HT1080 (cell line): ENCODE results near the gene RSU1. TPM values are rescaled to one million over a fixed set of nuclear protein-coding genes. Genes with fewer than 3 reads are reported as not detected.
A peak's percentile ranks its signal among the peaks of the same experiment; 100 is the strongest.
"Not testable (repeated sequence)": the region's sequence is repeated elsewhere in the genome, so short reads cannot be mapped to it uniquely, and the experiment has no call there.

ENCODE experiments used
- DNase-seq: peaks from one replicate; pipeline ENCODE4 v3.0.0-alpha.2; 2015; ENCODE audit warnings: low read depth
- polyA plus RNA-seq, 2 experiments: library from polyadenylated mRNA; depleted of rRNA; stranded (reverse); fragments of >200 nt; gene quantifications; 2 replicates each; pipeline ENCODE4 v1.2.3, GENCODE V29; 2015
- total RNA-seq: library from RNA; depleted of rRNA; stranded (reverse); fragments of >200 nt; shearing (Covaris generic); gene quantifications from 2 replicates; pipeline ENCODE4 v1.2.3, GENCODE V29; 2014; rRNA removed

Gene RSU1
- total RNA-seq, result 42.5 and 69.9 TPM in 2 replicates
- polyA plus RNA-seq (2015; cell fraction: cytosol; rRNA removed), result 47.3 and 52.1 TPM in 2 replicates
- 55.1 and 56.4 TPM in 2 replicates for polyA plus RNA-seq (2015; cell fraction: nucleus; rRNA removed)

DNA sequence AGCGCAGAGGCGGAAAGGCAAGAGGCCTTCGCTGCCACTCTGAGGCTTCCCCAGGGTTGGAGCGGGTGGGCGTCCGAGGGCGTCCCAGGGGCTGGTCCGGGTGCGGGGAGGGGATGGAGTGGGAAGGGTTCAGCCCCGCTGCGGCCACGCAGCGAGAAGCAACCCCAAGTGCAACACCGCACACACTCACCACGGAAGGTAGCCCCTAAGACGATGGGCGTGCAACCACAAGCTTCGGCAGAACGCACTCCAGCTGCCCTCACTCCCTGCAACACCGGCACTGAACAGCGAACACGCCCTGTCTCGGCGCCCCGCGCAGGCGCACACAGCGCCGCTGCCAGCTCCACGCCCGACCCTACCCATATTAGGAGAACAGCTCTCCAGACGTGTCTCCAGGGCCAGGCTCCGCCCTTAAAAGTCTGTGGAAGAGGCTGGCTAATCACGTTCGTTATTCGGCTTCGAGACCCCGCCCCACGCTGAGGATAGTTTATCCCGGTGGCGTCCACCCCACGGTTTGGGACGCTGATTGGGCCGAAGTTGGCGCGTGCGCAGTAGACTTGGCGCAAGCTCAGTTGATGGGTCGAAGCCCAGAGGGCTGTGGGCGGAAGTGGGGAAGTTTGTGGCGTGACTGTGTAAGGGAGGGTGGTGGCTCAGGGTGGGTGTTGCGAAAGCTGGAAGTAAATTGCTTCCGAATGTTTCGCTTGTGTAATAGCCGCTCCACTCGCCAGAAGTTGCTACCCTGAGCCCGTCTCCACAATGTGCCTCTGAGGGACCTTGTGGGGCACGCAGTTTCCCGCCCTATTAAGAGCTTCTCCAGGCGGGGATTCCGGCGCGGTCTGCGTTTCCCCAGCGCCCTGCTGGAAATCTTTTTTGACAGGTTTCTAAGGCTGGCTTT lies at the start of gene RSU1:
Gene RSU1 (minus strand): TSS at position 300 of the 895 bp plus-strand sequence. CDS start 343 bp downstream, outside the sequence.
- peak; percentile 100 for DNase-seq

DNA sequence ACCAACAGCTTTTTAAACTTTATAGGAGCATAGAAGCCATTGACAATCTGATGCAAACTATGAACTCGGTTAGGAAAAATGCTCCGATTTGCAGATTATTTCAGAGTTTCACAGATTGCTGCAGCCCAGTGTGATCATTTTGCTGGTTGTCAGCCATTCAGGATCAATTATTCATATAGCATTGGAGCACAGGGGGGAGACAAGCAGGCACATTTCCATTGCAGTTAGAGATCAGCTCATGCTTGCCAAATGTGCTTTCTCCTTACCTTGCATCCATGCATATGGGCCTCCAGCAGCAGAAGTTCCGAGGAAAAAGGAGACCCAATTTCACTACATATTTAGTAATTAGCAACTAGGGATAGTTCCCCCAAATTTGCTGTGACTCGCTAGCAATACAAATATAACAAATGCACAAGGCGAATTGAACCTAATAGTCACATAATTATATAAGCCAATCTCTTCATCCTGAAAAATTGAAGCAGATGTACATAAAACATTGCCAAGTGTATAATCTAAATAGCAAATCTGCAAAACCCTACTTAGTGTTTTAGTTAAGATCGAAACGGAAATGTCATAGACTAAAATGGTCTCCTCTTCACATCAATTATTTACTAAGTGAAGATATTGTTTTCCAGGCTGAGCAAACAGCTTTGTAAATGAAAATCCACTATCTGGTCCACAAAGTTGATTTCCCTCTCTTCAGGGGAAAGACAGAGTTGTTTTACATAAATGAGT lies 49.5 kb upstream of the RSU1 start:
- no peak for DNase-seq

DNA sequence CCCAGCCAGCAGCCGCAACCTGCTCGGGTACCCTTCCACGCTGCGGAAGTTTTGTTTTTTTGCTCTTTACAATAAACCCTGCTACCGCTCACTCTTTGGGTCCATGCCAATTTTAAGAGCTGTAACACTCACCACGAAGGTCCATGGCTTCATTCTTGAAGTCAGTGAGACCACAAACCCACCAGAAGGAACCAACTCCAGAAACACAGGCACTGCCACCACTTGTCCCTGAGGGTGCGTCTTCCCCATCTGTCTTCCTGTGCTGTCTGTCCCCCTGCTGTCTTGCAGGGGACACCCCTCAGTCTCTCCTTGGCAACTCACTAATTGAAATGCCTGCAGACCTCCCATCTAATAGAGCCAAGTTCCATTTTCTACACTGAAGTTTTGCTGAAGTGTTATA lies 48.5 kb upstream of the RSU1 start:
- DNase-seq, result no peak

DNA sequence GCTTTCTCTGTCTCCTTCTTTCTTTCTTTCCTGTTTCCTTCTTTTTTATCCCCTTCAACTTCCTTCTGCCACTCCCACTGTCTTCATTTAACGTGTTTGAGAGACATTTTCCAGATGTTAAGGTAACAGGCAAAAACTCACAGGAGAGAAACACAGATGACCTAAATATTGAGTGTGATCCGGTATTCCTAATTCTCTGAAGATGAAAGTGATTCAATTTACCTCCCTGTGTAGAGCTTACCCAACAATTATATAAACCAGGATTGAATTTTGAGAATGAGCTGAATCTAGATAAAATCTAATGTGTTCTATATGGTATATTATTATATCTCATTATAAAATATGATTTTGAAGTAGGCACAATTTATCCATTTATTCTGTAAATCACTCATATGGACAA lies 46.5 kb upstream of the RSU1 start:
- no peak for DNase-seq

DNA sequence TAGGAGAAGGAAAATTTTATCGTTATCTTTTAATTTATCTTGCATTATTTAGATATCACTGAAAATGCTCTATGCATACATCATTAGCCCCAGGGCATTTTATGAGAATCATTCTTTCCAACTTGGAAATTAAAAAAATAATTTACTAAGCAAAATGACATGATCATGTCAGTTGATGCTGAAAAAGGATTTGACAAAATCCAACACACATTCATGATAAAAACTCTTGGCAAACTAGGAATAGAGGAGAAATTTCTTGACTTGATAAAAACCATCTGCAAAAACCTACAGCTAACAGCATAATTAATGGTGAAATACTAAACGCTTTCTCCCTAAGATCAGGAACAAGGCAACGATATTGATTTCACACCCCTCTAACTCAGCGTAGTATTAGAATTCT lies 40.2 kb upstream of the RSU1 start:
- DNase-seq, result no peak

DNA sequence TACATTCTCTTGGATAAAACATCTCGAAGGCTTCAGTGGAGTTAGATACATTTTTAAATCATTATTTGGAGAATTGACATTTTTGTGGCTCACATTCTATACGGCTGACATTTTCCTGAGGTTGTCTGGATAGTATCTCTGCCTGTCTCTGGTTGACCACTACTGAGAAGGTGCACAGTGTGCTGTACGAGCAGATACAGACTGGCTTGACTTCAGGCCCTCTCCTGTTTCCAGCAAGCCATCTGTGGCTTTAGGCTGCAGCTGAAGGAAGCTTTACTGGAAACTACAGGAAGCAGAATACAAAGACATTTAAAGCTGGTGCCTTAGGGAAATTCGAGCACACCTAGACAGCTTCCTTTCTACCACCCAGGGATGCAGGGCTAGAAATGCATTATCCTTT lies 39.3 kb upstream of the RSU1 start:
- no peak for DNase-seq

DNA sequence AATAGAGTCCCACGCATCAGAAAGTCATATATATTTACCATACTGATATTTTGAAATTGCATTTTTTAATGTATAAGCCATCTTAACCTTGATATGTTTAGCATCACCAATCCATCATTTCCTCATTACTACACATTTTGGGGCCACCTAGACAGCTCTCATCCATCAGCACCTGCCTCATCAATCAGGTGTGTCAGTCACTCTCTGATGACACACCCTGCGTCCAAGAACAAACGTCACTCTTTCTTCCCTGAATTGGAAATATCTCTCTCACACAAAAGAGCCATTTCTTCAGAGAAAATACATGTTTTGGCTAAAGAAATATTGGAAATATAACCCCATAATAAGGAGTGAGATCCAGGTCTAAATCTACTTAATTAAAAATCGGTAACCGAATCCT lies 38.9 kb upstream of the RSU1 start:
- no peak for DNase-seq

DNA sequence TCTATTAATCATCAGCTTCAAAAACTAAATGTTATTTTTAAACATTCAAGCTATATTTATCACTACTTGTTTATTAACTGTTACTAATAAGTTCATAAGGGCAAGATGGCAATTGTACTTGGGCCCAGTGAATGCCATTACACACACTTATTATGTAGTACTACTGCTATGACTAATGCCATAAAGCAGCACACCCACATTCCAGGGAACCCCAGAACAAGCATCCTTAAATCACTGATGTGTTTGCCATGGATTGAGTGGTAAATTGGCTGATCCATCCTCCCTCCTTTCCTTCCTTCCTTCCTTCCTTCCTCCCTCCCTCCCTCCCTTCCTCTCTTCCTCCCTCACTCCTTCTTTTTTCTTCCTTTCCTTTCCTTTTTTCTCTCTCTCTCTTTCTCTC lies 37.4 kb upstream of the RSU1 start:
- peak; percentile 39 for DNase-seq

DNA sequence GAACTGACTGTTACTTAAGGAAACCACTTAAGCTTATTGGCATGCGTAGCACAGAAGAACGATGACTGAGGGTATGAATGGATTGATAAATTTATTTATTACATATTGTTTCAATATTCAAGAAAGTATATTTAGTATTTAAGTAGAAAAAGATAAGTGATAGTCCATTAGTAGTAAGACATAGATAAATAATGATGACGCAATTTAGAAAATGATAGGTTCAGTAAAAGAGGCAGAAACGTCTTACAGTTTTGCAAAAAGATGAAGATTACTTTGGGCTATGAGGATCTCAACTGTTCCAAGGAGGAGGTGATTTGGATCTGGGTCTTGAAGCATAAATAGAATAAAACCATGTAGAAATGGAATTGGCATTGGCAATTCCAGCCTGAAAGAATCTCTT lies 36.6 kb upstream of the RSU1 start:
- no peak for DNase-seq

DNA sequence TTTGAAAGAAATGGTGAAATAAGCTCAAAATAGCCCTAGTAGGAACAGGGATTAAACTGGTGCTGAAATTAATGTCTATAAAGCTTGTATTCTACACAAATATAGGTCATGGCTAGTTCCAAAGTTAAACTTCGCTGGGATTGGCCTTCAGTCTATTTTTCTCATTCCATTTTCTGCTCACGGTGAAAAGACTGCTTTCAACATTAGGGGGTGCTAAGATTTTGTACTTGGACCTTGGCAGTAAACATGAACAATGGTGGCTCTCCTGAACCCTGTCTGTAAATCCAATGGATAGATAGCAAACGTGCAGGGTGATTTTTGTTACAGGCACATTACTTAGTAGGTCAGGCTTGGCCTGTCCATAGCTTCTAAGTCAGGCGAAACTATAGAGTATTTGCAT lies 36.0 kb upstream of the RSU1 start:
- peak; percentile 52 for DNase-seq

DNA sequence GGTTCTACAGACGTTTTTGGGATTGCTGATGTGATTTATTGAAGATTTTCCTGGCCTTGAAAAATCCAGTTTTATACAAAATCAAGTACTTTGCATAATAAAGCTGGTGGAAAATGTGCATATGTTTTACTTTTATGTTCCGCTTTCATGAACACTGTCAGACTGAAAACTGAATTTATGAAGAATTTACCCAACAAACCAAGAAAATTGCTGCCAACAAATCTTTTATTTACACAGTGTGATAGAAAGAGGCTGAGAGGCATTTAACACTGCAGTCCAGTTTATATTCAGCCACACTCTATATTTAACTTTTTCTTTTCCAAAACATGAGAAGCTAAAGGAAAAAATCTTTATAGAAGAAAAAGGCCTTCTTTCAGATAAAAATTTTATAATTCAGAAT lies 35.4 kb upstream of the RSU1 start:
- DNase-seq, result no peak

DNA sequence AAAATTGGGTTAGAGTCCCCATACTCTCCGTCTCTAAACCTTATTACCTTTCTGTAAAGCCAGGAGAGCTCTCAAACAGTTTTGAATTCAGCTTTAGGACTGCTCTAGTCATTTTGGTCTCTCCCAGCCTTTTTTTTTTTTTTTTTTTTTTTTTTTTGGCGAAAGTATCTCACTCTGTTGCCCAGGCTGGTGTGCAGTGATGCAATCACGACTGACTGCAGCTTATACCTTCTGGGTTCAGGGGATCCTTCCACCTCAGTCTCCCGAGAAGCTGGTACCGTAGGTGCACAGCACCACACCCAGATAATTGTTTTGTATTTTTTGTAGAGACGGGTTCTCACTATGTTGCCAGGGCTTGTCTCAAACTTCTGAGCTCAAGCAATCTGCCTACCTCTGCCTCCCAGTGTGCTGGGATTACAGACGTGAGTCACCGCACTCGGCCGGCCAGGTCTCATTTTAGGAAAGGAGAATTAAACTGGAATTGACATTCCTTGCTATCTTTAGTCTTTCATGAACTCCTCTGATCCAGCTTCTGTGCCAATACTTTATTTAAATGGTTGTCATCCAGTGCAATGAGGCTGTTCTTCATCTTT lies 31.4 kb upstream of the RSU1 start:
- DNase-seq, result peak; percentile 48

DNA sequence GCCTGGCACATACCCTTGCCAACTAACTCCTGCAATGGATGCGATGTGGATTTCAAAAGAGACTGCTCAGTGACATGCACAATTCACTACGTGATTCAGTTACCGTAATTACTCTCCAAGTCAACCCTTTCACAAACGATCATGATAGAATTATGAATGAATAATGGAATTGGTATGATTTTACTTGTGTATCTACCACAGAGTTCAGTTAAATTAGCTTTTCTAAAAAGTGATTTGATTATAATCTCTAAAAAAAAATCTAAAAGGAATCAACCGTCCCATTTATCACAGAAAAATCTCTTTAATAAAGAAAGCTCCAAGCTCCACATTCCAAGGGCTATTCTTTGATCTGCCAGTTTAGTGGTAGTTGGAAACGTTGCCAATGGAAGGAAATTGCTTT lies 30.4 kb upstream of the RSU1 start:
- no peak for DNase-seq

DNA sequence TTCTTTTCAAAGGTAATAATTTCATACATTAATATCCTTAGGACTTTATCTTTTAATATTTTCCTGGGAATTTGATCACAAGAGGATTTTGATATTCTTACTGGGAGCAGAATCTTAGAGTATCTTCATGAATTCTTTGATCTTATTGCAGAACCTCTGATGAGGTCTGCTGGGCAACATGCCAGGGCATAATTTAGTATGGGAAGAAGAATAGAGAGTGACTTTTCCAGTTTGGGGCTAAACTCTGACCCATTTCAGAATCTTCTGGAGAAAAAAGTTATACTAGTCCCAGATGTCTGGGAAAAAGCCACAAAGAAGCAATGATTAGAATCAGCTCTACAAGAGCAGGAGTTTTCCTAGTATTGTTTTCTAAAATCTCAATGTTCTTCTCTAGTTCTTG lies 28.0 kb upstream of the RSU1 start:
- DNase-seq, result no peak

DNA sequence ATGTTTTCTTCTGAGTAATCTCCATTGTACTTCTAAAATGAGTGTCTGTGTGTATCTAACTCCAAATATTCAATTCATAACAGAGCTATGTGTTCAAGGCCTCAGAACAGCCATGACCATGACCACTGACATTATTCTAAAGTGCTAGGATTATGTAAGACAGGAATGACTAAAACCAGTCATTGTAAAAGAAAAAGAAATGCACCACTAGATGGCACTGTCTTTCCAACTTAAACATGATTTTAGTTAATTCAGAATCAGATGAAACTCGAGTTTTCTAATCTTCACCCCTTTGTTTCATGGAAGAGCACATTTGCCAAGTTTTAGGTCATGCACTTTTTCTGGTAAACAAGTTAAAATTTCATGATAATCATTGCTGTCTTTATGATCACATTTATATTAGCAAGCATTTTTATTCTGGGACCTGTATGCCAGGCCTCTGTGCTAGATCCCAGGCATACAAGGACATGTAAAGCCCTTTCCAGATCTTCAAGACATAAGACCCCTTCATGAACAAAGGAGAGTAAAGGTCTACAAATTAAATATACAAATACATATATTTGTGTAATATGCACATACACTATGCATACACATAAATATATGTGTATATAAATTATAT lies 26.1 kb upstream of the RSU1 start:
- DNase-seq, result peak; percentile 74

DNA sequence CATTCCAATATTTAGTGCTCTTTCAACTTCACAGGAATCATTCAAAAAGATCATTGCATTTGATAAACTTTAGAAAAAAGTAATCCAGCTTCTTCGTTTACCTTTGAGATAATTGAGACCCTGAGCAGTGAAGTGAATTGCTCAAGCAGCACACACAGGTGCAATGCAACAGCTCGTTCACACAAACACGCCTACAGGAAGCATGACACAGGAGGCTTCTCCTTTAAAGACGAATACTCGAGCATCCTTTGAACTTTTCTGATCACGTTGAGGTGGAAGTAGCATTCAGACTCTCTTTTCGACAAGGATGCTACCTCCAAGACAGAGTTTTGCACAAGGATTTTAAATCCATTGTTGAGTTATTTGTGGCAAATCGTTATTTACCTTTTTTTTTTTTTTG lies 18.0 kb upstream of the RSU1 start:
- no peak for DNase-seq

DNA sequence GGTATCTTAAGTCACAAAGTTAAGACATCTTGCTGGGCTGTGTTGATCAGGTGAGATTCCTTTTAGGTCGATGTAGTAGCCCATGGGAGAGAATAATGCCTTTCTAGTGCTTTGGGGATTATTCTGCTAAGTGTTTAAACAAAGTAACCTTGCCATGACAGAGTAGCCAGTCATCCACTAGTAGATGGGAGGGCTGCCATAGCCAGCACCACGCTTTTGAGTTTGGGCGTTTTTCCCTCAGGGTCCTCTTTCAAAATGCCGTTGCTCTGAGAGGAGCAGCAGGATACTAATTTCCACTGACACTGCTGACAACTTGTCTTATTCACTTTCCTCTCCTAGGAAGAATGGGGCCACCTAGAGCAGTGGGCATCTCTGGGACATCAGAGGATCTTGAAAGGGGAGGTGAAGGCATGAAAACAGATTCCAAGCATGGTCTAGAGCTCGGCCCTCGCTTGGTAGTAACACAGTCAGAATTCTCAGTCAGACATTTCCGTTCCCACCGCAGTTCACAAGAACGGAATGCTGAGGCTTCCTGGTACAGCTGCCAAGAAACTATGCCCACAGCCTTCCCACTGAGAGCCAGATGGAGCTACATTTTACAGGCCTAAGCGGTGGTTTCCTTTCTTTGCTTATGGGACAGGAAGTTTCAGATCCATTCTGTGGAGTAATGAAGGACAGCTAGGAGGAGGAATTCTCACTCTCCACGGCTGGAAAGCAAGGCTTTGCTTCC lies 15.3 kb upstream of the RSU1 start:
- peak; percentile 92 for DNase-seq

DNA sequence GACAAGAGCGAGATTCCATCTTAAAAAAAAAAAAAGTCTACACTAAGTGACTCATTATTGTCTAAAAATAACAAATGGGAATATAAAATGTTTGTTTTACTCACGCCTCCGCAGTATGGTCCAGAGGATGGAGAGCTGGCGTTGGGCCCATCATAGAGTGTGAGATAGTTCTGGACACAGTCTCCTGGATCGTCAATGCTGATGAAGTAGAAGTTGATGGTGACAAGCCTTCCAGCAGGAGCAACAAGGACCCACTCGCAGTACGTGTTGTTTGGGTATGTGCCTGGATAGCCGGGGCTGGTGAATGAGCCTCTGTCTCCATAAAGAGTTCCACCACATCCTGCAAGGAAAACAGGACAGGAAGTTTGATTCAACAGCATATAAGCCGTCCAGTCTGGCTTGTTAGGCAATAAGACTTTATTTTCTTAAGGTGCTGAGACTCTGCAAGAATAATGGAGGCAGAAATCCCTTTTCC lies 11.5 kb upstream of the RSU1 start:
- peak; percentile 87 for DNase-seq

DNA sequence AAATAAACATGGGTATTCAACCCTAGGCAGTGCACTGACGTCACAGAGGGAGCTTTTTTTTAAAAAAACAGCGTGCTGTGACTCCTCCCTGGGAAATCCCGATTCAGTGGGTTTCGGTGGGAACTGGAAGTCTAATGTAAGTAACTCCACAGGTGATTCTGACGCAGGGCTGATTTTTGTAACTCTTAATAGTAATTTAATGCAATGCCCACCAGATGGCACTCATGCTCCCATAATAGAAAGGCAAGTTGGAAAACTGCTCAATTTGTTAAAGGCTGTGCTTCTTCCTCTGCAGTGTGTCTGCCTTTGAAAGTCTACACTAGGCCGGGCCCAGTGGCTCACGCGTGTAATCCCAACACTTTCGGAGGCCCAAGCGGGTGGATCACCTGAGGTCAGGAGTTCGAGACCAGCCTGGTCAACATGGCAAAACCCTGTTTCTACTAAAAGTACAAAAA lies 10.9 kb upstream of the RSU1 start:
- peak; percentile 87 for DNase-seq

DNA sequence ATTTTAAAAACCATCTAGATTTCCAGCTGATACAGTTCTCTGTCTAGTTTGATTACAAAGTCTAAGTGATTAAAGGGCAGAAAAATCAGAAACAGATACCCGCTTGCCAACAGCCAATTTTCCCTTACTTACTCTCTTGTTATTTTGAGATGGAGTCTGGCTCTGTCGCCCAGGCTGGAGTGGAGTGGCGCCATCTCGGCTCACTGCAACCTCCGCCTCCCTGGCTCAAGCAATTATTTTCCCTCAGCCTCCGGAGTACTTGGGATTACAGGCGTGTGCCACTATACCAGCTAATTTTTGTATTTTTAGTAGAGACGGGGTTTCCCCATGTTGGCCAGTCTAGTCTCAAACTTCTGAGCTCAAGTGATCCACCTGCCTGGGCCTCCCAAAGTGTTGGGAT lies 10.2 kb upstream of the RSU1 start:
- not testable (repeated sequence) for DNase-seq
